Amniotic stem cell (primary cell): ENCODE data around the gene LRP1B.

Source experiments
- DNase-seq: peaks from one replicate; lab custom pipeline; 2025; lab: John Stamatoyannopoulos, UW

LRP1B gene

GRCh38 chr2:140248623-140249022 lies 1882.2 kb downstream of the LRP1B start:
- no peak for DNase-seq

GRCh38 chr2:140247451-140248195 lies 1883.2 kb downstream of the LRP1B start:
- DNase-seq: no peak

DNA sequence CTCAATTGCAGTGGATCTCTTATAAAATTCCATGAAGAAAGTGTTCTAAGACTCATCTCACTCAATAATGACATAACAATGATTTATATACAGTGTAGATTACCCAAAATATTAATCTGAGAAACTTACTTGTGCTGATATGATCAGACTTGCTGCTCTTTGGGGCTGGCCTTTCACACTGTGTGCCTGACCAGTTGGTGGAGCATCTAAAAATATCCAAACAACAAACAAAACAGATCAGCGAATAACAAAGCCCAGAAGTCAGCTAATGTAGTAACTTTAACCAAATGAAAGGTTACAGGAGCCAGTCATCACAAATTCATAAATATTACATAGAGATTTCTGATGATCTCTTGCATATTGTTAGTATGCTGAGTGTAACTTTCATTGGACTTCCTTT lies 1883.9 kb downstream of the LRP1B start:
- DNase-seq: no peak

GRCh38 chr2:140246058-140246457 lies 1884.8 kb downstream of the LRP1B start:
- no peak for DNase-seq

DNA sequence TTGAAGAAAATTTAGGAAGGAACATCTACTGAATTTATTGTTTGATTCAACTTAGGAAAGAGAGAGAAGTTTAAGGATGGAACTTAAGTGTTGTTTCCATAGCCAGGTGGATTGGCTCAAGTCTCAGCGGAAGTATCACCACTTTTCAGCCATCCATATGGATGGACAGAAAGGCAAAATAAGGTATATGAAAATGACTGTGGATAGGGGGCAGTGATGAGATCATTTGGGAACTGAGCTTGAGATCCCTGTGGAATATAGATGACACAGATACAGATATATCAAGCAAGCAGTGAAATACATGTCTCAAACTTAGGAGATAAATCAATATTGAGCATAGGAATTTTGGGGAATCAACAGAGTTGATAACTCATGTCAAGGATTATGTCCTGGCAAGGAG lies 1887.9 kb downstream of the LRP1B start:
- no peak for DNase-seq

GRCh38 chr2:140234116-140234515 lies 1896.7 kb downstream of the LRP1B start:
- DNase-seq: no peak

GRCh38 chr2:140210963-140211362 lies 1919.9 kb downstream of the LRP1B start:
- no peak for DNase-seq

DNA sequence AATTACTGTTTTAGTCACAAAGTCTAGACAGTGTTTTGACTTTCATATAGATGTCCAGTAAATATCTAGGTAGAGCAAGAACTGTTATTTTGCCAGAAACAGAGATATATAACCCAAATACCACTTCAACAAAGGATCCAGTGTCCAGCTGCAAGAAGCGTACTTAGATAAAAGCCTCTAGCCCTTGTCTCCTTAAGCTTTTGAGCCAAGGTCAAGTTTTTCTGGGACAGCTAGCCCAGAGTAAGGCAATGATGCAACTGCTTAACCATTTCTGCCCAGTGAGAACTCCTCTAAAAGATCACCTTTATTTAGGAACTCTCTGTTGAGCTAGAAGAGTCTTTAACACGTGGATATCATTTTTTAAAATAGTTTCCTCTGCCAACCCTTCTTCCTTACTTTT lies 1925.7 kb downstream of the LRP1B start:
- no peak for DNase-seq

DNA sequence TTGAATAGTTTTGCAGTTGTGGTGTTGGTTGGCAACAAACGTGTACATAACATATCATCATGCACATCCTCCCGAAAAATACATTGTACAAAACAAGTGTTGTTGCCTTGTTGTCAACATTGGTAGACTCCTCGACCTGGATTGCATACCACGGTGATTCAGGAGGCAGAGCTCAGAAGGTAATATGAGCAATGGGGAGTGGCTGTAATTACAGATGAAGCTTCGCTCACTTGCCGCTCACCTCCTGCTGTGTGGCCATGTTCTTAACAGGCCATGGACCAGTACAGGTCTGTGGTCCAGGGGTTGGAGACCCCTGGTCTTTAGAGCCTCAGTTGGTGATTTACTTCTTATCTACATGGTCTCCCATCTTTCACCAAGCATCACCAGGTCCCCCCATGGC lies 1927.5 kb downstream of the LRP1B start:
- DNase-seq: no peak

DNA sequence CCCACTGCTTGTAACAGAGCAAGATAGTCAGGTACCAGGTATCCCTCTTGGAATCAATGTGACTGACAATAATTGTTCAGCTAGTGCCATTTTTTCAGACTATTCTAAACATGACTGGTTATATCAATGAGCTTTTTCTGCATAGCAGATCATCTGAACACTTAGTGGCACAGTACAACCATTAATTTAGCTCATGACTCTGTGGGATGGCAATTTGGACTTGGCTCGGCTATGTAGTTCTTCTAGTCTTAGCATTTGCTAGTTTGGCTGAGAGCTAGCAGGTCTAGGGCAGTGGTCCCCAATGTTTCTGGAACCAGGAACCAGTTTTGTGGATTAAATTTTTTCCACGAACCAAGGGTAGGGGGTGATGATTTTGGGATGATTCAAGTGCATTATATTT lies 1929.2 kb downstream of the LRP1B start:
- DNase-seq: no peak

GRCh38 chr2:140200764-140201163 lies 1930.1 kb downstream of the LRP1B start:
- no peak for DNase-seq

DNA sequence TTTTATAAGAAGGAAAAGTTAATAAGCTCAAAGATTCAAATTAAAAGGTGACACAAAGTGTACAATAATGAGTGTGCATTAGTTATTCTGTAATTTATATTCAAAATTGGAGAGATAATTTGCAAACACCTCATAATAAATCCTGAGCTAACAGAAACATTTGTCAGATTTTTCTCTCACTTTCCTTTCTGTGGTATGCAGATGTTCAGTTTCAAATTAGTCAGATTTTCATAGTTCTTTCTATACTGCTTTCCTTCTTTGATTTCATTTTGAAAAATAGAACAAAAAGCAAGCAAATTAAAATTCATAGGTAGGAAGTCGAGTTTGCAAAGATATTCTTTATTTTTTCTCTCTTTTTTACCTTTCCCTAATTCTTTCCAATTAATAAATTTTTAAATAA lies 1930.5 kb downstream of the LRP1B start:
- no peak for DNase-seq

GRCh38 chr2:140199312-140199711 lies 1931.5 kb downstream of the LRP1B start:
- no peak for DNase-seq

DNA sequence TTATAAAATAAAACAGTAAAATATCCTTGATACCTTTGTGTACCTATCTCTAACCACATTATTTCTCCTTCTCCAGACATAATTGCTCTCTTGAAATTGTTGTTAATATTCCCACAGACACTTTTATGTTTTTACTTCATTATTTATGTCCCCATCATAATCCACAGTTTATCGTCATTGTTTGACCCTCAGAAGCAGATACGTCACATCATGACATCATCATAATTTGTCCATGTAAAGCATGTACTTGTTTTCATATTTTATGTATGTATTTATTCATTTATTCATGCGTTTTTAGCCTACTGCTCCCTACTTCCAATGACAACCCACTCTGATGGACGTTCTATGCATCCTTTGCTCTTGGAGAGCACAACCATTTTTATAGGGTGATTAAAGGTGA lies 1943.7 kb downstream of the LRP1B start:
- DNase-seq: no peak

- DNase-seq: no peak
Observed at GRCh38 chr2:140186313-140186712, 1944.5 kb downstream of the LRP1B start.

GRCh38 chr2:140185076-140185475 lies 1945.7 kb downstream of the LRP1B start:
- DNase-seq: no peak

DNA sequence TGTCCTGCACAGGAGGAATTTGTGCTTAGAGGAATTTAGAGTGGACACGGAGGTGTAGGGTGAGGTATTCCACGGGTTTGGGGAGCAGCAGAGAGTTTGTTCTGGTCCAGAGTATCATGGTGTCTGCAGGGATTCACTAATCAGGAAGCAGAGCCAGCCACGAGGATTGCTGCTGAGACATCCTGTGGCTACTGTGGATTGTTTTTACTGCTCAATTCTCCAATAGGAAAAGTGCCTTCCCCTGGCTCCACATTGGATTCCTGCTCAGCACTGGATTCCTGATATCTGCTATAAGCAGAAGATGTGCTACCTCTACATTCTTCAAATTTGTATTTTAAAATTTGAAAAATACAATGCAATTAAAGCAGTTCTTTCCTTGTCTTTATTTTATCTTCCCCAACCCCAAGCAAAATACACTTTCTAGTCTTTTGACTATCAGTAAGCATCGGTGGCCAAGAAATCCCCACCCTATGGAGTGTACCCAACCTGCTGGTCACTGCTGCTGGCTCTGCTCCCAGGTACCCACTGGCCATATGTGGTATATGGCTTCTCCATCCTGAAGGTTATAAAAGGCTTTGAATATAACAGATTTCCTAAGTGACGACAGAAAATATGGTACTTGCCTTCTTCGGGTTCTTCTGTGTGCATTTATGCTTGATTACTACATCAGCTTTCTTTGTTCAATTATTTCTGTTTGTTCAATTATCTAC lies 1947.6 kb downstream of the LRP1B start:
- DNase-seq: no peak
